Sigmoid colon (tissue), 7 donors: ENCODE measurements around the gene HMX1. TPM values are rescaled to one million over a fixed set of nuclear protein-coding genes. Genes with fewer than 3 reads are reported as not detected.

ENCODE experiments used
- DNase-seq: peaks from one replicate; pipeline ENCODE4 v3.0.0-alpha.2; 2019
- H3K27ac ChIP-seq, 4 donors: fragments of 200-600 bp; sonication (generic); one replicate each; pipeline ENCODE4 v1.5.1; 2016 to 2019; ENCODE audit warnings: mild to moderate bottlenecking in 1 of 4
- H3K27me3 ChIP-seq, 3 donors: fragments of 200-600 bp; sonication (generic); one replicate each; pipeline ENCODE4 v1.5.1; 2019; ENCODE audit warnings: mild to moderate bottlenecking in 1 of 3
- H3K36me3 ChIP-seq, 4 donors: fragments of 200-600 bp; sonication (generic); one replicate each; pipeline ENCODE4 v1.5.1; 2016 to 2019
- H3K4me1 ChIP-seq, 4 donors: fragments of 200-600 bp; sonication (generic); one replicate each; pipeline ENCODE4 v1.5.1; 2017 to 2019
- H3K4me3 ChIP-seq, 4 donors: fragments of 200-600 bp; sonication (generic); one replicate each; pipeline ENCODE4 v1.5.1; 2017 to 2019; ENCODE audit warnings: mild to moderate bottlenecking in 2 of 4, moderate library complexity in 1 of 4
- H3K9me3 ChIP-seq, 4 donors: fragments of 200-600 bp in 3 of 4; sonication (generic) in 3 of 4; one replicate each; pipeline versions ENCODE4 v1.5.1 to v1.6.1; 2013 to 2019
- CTCF ChIP-seq, 4 experiments: fragments of 450-650 bp in 3 of 4; fragments of 200-600 bp in 1 of 4; IDR thresholded peaks; one replicate each; pipeline ENCODE4 v1.5.1; 2016 to 2019; ENCODE audit warnings: antibody characterized with exemption in 4 of 4, mild to moderate bottlenecking in 3 of 4, moderate library complexity in 2 of 4
- EP300 ChIP-seq, 4 donors: sonication (generic); formaldehyde crosslinking; IDR thresholded peaks; one replicate each; pipeline ENCODE4 v1.6.1; 2017; ENCODE audit warnings: antibody characterized with exemption in 4 of 4
- POLR2A ChIP-seq, 2 donors: fragments of 450-650 bp; IDR thresholded peaks; one replicate each; pipeline ENCODE4 v1.6.1; 2016; ENCODE audit warnings: antibody characterized with exemption in 2 of 2, mild to moderate bottlenecking in 2 of 2, moderate library complexity in 2 of 2
- POLR2AphosphoS5 ChIP-seq, 4 donors: sonication (generic); formaldehyde crosslinking; IDR thresholded peaks; one replicate each; pipeline ENCODE4 v1.6.1; 2017; ENCODE audit warnings: antibody characterized with exemption in 4 of 4
- WGBS, 2 donors: extraction: QIAGEN DNeasy Blood & Tissue Kit; methylation state at CpG; one replicate each; pipeline ENCODE4 v1.1.7; 2013; 5-methylcytosine and 5-hydroxymethylcytosine counted together
- intact Hi-C: fragments of 100-400 bp; cut with DNase I; formaldehyde crosslinking; loops from one replicate; pipeline ENCODE4 v1.15.1; 2023
- polyA plus RNA-seq, 3 donors: library from polyadenylated mRNA; stranded (reverse); fragments of 200-250 nt; gene quantifications; one replicate each; pipeline ENCODE4 v1.2.3, GENCODE V29; 2013
- total RNA-seq, 4 donors: library from RNA; depleted of rRNA; stranded (reverse); fragments of >200 nt; gene quantifications; one replicate each; pipeline ENCODE4 v1.1.0, GENCODE V29; 2016
- donor health status: healthy with polysubstance abuse.
- donor health status: Bipolar disorder and iron deficiency.
- donor health status: healthy.

Gene HMX1
- total and polyA plus RNA-seq, 7 donors: 1.1 to 1.7 TPM; not detected in 5

GRCh38 chr4:8893624-8894423, 22.2 kb upstream of the HMX1 start:
- Histone ChIP-seq H3K4me3 (no peak overlapping the region), H3K36me3 (no peaks in the 10 kb centered on the region), H3K4me1 (peaks cover 0 to 29% (median 17%) of the 10 kb centered on the region in 4 donors), H3K9me3 (no peaks in the 10 kb centered on the region), H3K27me3 (peaks cover 40 to 93% (median 78%) of the 10 kb centered on the region in 3 donors), H3K27ac (no peak overlapping the region)
- no peak for DNase-seq
- TF ChIP-seq POLR2A (IDR thresholded peaks at IDR 0.05): no peak
- no peak for TF ChIP-seq EP300 (IDR thresholded peaks at IDR 0.05)
- TF ChIP-seq CTCF (IDR thresholded peaks at IDR 0.05): no peak
- no peak for TF ChIP-seq POLR2AphosphoS5 (IDR thresholded peaks at IDR 0.05)
- WGBS, 2 donors: 3 to 6% methylated on average over 68 of the region's 68 CpGs
- intact Hi-C loops: no loop called here

GRCh38 chr4:8893227-8893623, 21.6 kb upstream of the HMX1 start:
- 3 to 13% methylated on average over 41 of the region's 41 CpGs for WGBS, 2 donors
- Histone ChIP-seq H3K36me3 (no peaks in the 10 kb centered on the region), H3K4me3 (no peak overlapping the region), H3K9me3 (no peaks in the 10 kb centered on the region), H3K4me1 (peaks cover 0 to 29% (median 17%) of the 10 kb centered on the region in 4 donors), H3K27me3 (peaks cover 42 to 93% (median 83%) of the 10 kb centered on the region in 3 donors), H3K27ac (no peak overlapping the region)
- no peak for TF ChIP-seq CTCF (IDR thresholded peaks at IDR 0.05)
- TF ChIP-seq POLR2A (IDR thresholded peaks at IDR 0.05): no peak
- TF ChIP-seq POLR2AphosphoS5 (IDR thresholded peaks at IDR 0.05): no peak
- no peak for TF ChIP-seq EP300 (IDR thresholded peaks at IDR 0.05)
- no peak for DNase-seq
- intact Hi-C loops: no loop called here

GRCh38 chr4:8892556-8893226, 21.1 kb upstream of the HMX1 start:
- intact Hi-C loops: no loop called here
- Histone ChIP-seq H3K27ac (no peak overlapping the region), H3K4me3 (no peak overlapping the region), H3K36me3 (no peaks in the 10 kb centered on the region), H3K27me3 (peaks cover 42 to 99% (median 83%) of the 10 kb centered on the region in 3 donors), H3K4me1 (peaks cover 0 to 29% (median 17%) of the 10 kb centered on the region in 4 donors), H3K9me3 (no peaks in the 10 kb centered on the region)
- TF ChIP-seq POLR2AphosphoS5 (IDR thresholded peaks at IDR 0.05): no peak
- TF ChIP-seq EP300 (IDR thresholded peaks at IDR 0.05): no peak
- TF ChIP-seq CTCF (IDR thresholded peaks at IDR 0.05): no peak
- TF ChIP-seq POLR2A (IDR thresholded peaks at IDR 0.05): no peak
- DNase-seq: no peak
- WGBS, 2 donors: 3 to 8% methylated on average over 73 of the region's 73 CpGs

GRCh38 chr4:8891646-8892555, 20.3 kb upstream of the HMX1 start:
- H3K4me1 ChIP-seq: peaks cover 0 to 29% (median 17%) of the 10 kb centered on the region in 4 donors
- TF ChIP-seq POLR2AphosphoS5 (IDR thresholded peaks at IDR 0.05) (no peak), CTCF (IDR thresholded peaks at IDR 0.05) (no peak), EP300 (IDR thresholded peaks at IDR 0.05) (no peak), POLR2A (IDR thresholded peaks at IDR 0.05) (no peak)
- intact Hi-C loops: no loop called here
- no peak overlapping the region for H3K27ac ChIP-seq
- 5 to 11% methylated on average over 72 of the region's 72 CpGs for WGBS, 2 donors
- no peak overlapping the region for H3K4me3 ChIP-seq
- peaks cover 0 to 2% (median 0%) of the 10 kb centered on the region in 4 donors for H3K9me3 ChIP-seq
- no peak for DNase-seq
- no peaks in the 10 kb centered on the region for H3K36me3 ChIP-seq
- peaks cover 42 to 100% (median 83%) of the 10 kb centered on the region in 3 donors for H3K27me3 ChIP-seq
